Endothelial cell of umbilical vein (primary cell): Measurements from ENCODE around the gene PLEKHA8.

Experiments
- EZH2 ChIP-seq: IDR thresholded peaks from 2 replicates; pipeline ENCODE4 v1.6.1; 2012; ENCODE audit warnings: borderline replicate concordance, low read depth, mild to moderate bottlenecking, moderate library complexity, low read length, inconsistent platforms; ENCODE audit not compliant: severe bottlenecking
- FOS ChIP-seq: IDR thresholded peaks from 2 replicates; pipeline ENCODE4 v1.6.1; 2011; ENCODE audit warnings: mild to moderate bottlenecking, low read length, moderate library complexity, borderline replicate concordance; ENCODE audit not compliant: insufficient read depth
- GATA2 ChIP-seq: IDR thresholded peaks from 2 replicates; pipeline ENCODE4 v1.7.0; 2011; ENCODE audit warnings: low read depth, mild to moderate bottlenecking, moderate library complexity, mixed read lengths, low read length; ENCODE audit not compliant: insufficient read length, insufficient read depth
- JUN ChIP-seq: IDR thresholded peaks from 2 replicates; pipeline ENCODE4 v1.6.1; 2011; ENCODE audit warnings: borderline replicate concordance, low read depth; ENCODE audit not compliant: insufficient read length, insufficient read depth
- MAX ChIP-seq: IDR thresholded peaks from 2 replicates; pipeline ENCODE4 v1.6.1; 2011; ENCODE audit not compliant: insufficient read depth, insufficient read length
- MYC ChIP-seq: IDR thresholded peaks from one replicate; pipeline ENCODE4 v1.6.1; 2011; ENCODE audit warnings: mild to moderate bottlenecking, low read depth, low read length
- POLR2A ChIP-seq: IDR thresholded peaks from 2 replicates; pipeline ENCODE4 v1.6.1; 2012; ENCODE audit warnings: low read depth, mild to moderate bottlenecking, control low read depth, low read length
- POLR2AphosphoS5 ChIP-seq: IDR thresholded peaks from 2 replicates; pipeline ENCODE4 v1.6.1; 2012; ENCODE audit warnings: low read depth, mild to moderate bottlenecking, control low read depth, low read length, moderate library complexity; ENCODE audit not compliant: insufficient read depth
- TF ChIP-seq, protein P1 (sequence below), 2 donors: IDR thresholded peaks; 1 replicate in 1 of 2; 2 replicates in 1 of 2; pipeline ENCODE4 v1.5.1; 2011; ENCODE audit warnings: low read length in 2 of 2, mild to moderate bottlenecking in 2 of 2, moderate library complexity in 2 of 2, control low read depth in 1 of 2, inconsistent platforms in 1 of 2, low read depth in 1 of 2; ENCODE audit not compliant: insufficient read depth in 1 of 2; ENCODE audit errors: extremely low read depth in 1 of 2

DNA sequence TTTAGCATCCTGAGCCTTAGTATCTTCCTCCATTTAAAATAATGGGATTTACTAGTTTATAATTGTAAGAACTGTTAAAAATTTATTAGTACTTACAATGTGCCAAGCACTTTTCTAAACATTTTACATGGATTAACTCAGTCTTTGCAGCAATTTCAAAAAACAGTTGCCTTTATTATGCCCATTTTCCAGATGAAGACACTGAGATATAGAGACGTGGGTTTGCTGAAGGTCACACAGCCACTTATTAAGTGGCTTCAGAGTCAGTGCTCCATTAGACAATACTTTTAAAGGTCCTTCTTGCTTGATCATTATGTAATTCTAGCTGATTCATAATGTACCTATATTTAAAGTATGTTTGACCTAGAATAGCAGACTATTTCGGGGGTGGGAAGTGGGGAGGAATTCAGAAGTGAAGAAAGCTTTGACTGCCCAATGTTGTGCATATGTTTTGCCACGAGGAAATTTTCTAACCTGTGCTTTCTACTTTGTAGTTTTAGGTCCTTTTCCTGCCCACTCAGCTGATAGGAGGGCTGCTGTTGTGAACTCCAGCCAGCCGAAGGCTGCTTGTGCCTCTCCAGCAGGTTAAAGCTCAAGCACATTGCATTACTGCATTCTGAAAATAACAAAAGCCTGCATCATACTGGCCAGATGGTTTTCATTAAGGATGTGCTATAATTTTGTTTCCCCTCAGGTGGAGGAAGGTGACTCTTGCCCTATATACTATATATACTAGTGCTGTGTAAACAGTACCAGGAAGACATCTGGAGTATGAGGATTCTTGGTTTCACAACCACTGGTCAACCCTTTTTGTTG, 4.3 kb downstream of the PLEKHA8 start:
- TF ChIP-seq, protein P1, sequence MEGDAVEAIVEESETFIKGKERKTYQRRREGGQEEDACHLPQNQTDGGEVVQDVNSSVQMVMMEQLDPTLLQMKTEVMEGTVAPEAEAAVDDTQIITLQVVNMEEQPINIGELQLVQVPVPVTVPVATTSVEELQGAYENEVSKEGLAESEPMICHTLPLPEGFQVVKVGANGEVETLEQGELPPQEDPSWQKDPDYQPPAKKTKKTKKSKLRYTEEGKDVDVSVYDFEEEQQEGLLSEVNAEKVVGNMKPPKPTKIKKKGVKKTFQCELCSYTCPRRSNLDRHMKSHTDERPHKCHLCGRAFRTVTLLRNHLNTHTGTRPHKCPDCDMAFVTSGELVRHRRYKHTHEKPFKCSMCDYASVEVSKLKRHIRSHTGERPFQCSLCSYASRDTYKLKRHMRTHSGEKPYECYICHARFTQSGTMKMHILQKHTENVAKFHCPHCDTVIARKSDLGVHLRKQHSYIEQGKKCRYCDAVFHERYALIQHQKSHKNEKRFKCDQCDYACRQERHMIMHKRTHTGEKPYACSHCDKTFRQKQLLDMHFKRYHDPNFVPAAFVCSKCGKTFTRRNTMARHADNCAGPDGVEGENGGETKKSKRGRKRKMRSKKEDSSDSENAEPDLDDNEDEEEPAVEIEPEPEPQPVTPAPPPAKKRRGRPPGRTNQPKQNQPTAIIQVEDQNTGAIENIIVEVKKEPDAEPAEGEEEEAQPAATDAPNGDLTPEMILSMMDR (IDR thresholded peaks at IDR 0.05; ENCODE audit: extremely low read depth in 1 of 2, insufficient read depth in 1 of 2, low read depth in 1 of 2, low read length in 2 of 2) = no peak
- TF ChIP-seq EZH2 (no peak), POLR2A (no peak), MYC (no peak), POLR2AphosphoS5 (no peak), MAX (no peak), GATA2 (no peak), JUN (no peak), FOS (no peak)
